Heart left ventricle (tissue), 13 donors: Measurements from ENCODE around the gene LTBP4.

Experiments
- CTCF ChIP-seq, 12 donors: fragments of 200-600 bp; sonication (generic) in 4 of 12; IDR thresholded peaks; one replicate each; pipeline versions ENCODE4 v1.5.0 to v1.8.0; 2018 to 2022; ENCODE audit warnings: antibody characterized with exemption in 12 of 12, mild to moderate bottlenecking in 5 of 12
- POLR2A ChIP-seq, 2 donors: fragments of 450-650 bp; IDR thresholded peaks; one replicate each; pipeline ENCODE4 v1.6.1; 2017; ENCODE audit warnings: antibody characterized with exemption in 2 of 2, mild to moderate bottlenecking in 2 of 2, moderate library complexity in 2 of 2
- donor health status: ischemic (EF 13 %, LVEDD 7.1; RV severe dilation, severe dysfunction).
- donor health status: DM: no; HTN: yes; CAD: no.
- donor health status: DM: no; HTN: no; CAD: no.
- donor health status: ischemic (EF 25% LVEDD 6.9; RV normal size, moderate dysfunction).
- donor health status: ischemic (EF 25% LVEDD 5.7; RV mildly dilated, moderate dysfunction).
- donor health status: ischemic (EF 35%, LVEDD 5.7; RV mildly dilated, moderate dysfunction).
- donor health status: nonischemic (EF 11% LVEDD 7.7; RV severe dilation, severe dysfunction).
- donor health status: DM: yes; HTN: yes; CAD: no.
- donor health status: PGD.
- donor health status: ischemic (EF 29% LVEDD 5.4; RV normal size, mild dysfunction).
- donor health status: nonischemic (EF 23%, LVEDD 6.1; RV moderate dilation, normal function).

- no peak for TF ChIP-seq CTCF (IDR thresholded peaks at IDR 0.05)
- TF ChIP-seq POLR2A (IDR thresholded peaks at IDR 0.05): no peak
These were observed 29.2 kb upstream of the LTBP4 start for GRCh38 chr19:40571831-40572495.
